GM21447 (cell line): Measurements from ENCODE around the gene LRRC39.

ENCODE experiments used
- ATAC-seq: cut with Tn5 transposase; IDR thresholded peaks from one replicate; pipeline ENCODE4 v1.9.1; 2021; ENCODE audit not compliant: unreplicated experiment

The LRRC39 gene

DNA sequence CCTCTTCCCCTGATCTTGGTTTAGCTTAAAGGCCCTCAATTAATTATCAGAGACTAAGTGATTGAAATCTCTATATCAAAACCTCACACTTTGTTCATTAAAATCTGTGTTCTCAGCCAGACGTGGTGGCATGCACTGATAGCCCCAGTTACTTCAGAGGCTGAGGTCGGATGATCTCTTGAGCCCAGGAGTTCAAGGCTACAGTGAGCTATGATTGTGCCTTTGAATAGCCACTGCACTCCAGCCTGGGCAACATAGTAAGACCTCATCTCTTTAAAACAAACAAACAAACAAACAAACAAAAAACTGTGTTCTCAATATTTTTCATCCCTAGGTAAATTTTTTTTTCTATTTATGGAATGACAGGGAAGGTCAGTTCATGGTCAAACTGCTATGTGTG lies 26.4 kb downstream of the LRRC39 start:
- ATAC-seq, result no peak

DNA sequence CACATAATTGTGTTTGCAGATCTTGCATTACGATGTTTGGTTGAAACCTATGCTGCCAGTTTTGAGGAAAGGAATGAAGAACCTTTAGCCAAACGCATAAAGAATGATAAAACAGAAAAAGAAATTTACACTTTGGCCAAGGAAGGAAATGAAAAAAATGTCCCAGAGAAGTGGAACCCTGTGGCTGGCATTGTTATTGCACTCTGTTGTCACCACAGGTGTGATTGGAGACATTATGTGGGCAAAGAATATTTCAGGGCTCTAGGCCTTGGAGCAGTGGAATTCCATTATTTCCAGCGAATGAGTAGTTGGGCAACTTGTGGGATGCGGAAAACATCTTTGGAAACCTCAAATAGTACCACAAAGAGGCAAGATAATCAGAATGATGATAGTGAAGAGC lies 30.2 kb downstream of the LRRC39 start:
- no peak for ATAC-seq

DNA sequence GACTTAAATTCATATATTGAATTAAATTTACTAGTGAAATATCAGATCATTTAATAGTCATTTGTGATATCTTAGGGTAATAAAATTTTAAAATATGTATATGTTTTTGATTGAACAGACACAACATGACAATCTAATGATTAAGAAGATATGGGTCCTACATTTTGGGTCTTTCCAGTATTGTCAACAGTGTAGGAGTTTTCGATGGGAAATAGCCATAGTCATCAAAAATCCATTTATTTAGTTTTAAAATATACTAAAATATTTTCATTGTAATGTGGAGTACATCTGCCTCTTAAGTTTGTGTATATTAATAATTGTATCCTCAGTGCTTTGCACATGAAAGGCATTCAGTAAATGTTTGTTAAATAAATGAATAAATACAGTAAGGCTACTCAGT lies 31.1 kb downstream of the LRRC39 start:
- no peak for ATAC-seq

DNA sequence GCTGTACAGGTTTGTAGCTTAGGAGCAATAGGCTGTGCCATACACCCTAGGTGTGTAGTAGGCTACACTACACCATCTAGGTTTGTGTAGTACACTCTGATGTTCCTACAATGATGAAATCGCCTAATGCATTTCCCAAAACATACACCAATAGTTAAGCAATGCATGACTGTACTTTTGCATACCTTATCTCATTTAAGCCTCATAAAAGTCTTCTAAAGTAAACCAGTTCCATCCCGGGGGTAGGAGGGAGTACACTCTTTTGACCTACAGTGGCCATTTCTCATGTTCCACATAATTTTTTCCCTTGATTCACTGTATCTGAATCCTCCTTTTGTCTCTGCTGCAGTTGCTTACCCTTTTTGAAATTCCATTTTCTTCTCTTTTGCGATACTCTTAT lies 32.9 kb downstream of the LRRC39 start:
- no peak for ATAC-seq

DNA sequence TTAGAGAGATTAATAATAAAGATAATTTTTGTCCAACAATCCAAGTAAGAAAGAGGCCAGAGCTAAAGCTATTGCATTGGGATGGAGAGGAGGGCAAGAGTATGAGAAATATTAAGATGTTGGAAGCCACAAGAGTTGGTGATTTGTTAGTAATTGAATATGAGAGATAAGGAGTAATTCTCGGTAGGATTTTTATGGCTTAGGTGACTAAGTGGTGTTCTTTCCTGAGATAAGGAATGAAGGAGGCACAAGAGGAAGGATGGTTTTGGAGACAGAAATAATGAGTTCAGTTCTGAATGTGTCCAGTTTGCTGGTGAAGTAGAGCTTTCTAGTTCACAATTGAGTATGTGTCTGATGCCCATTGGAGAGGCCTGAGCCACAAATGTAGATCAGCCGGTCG lies 35.7 kb downstream of the LRRC39 start:
- ATAC-seq, result no peak

DNA sequence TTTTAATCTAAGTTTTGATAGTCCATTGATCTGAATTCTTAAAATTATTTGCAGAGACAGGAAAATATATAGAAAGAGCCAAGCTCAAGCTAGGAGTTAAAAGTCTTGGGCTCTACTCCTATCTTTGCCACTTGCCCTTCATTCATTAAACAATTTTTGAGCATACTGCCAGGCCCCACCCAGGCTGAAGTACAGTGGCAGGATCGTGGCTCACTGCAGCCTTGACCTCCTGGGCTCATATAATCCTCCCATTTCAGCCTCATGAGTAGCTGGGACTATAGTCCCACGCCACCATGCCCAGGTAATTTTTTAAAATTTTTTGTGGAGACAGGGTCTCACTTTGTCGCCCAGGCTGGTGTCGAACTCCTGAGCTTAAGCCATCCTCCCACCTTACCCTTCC lies 36.9 kb downstream of the LRRC39 start:
- ATAC-seq, result no peak

DNA sequence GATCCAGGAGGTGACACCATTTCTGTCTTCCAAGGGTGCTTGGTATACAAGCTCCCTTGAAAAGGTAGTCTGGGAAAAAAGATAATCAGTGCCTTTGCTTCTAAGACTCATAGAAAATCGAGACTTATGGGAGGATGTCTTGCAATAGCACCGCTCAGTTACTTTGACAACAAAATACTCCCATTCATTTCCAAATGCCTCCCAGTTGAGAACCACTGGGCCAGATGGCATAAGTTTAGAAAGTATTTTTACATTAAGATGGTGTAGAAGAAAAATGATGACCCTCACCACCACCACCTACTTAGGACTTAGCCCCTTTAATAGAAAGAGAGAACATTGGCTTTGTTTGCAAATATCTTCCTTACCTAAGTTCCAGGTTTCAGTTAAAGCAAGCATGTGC lies 40.5 kb downstream of the LRRC39 start:
- ATAC-seq, result no peak

DNA sequence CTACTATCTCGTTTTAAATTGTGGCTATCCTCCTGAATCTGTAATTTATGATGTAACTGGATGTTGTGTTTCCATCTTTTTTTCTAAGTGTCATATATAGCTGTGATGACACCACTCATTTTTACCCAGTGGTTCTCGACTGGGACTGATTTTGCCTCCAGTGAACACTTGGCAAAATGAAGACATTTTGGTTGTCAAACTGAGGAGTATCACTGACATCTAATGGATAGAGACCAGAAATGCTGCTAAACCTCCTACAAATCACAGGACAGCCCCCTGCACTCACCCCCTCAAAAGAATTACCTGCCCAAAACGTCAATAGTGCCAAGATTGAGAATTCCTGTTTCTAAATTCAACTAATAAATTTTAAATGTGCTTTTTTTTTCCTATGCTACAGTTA lies 43.2 kb downstream of the LRRC39 start:
- no peak for ATAC-seq

DNA sequence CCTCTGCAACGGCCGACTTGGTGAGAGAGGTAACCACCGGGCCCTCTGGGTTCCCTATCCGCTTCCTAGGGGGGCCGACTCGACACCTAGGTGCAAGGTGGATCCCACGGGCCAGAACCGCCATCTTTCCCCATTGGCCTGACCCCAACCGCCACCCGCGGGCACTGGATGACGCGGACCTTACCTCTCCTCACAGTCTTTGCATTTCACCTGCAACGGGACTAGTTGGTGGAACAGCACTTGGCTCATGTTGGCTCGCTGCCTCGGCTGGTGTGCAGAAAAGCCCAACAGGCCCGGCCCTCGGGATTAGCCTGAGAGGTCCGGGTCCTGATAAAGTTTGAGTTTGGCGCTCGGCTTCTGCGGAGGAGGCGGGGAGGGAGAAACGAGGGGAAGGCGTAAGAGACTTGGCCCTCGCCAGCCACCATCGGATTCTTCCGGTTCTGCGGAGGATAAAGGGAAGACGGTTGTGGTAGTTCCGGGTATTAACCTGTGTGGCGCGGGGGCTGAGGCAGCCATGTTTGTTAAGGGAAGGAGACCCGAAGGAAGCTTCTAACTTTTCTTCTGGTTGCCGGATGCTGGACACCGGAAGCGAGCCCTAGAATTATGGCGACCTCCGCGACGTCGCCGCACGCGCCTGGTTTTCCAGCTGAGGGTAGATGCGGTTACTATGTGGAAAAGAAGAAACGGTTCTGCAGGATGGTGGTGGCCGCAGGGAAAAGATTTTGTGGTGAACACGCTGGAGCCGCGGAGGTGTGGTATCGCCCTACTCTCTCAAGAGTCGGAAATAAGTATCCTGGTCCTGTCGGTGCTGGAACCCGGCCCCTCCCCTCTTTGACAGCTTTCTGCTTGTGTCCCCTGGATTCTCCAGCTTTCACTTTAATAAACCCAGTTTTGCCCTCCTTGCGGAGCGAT lies 45.2 kb downstream of the LRRC39 start, which contains the start of the genes SASS6 and TRMT13:
TSS of gene SASS6 (minus strand) at position 365 of the 912 bp plus-strand sequence. CDS start at position 249, 116 bp downstream.
TSS of gene TRMT13 (plus strand) at position 598 of the 912 bp plus-strand sequence. CDS start at position 604, 6 bp downstream.
- peak; percentile 90 for ATAC-seq

DNA sequence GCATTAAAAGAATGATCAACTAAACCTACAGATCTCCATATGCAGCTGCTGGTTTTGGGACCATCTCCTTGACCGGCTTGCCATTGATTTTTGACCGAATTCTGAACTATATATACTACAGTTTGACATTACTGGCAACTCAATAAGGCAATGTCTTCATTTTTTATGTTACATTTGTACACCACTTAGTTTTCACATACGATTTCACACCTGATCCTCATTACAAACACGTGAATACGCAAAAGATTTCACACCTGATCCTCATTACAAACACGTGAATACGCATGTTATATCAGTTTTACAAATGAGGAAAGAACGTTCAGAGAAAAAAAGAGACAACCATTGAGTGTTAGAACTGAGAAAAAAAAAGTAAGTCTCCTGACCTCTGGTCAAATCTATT lies 46.4 kb downstream of the LRRC39 start:
- no peak for ATAC-seq

DNA sequence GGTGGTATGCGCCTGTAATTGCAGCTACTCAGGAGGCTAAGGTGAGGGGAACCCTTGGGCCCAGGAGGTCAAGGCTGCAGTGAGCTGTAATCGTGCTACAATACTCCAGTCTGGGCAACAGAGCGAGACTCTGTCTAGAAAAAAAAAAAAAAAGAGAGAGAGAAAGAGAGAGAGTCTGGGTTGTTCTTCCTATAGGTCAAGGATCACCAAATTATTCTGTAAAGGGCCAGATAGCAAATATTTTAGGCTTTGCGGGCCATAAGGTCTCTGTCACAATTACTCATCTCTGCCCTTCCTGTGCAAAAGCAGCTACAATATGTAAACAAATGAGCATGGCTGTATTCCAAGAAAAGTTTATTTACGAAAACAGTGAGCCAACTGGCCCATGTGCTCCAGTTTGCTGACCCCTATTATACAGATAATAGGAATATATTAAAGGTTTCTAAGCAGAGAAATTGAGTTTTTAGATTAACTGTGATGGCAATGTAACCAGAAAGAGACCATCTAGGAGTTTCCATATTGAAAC lies 47.4 kb downstream of the LRRC39 start:
- peak; percentile 23 for ATAC-seq

DNA sequence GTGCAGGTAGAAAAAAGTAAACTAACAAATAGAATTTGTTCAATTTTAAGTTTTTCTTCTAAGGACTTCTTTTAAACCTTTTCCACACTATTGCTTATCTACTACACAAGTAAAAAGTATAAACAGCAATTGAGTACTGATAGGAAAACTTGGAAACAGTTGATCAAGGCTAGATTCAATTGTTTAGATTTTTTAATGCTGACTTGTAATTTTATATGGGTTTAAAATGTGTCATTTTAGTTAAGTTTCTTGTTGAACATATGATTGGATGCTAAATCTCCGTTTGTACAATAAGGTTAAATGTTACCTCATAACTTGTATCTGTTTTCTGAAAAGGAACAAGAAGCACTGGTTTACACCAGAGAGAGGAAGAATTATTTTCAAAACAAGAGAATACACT lies 50.8 kb downstream of the LRRC39 start:
- ATAC-seq, result no peak

DNA sequence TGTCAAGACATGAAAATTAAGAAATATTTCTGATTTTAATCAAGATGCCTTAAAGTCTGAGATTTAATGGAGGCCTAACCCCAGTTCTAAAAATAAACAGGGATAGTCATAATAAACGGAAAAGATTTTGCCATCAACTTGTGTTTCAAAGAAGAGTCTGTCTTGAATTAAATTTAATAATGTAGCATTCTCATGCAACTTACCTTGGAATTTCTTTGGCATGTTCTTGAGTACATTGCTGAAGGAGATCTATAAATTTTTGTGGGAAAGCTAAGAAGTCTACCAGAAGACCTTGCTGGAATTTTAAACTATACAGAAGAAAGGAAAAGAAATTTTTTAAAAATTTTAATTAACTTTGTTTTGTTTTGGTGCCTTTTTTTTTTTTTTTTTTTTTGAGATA lies 55.9 kb downstream of the LRRC39 start:
- no peak for ATAC-seq

DNA sequence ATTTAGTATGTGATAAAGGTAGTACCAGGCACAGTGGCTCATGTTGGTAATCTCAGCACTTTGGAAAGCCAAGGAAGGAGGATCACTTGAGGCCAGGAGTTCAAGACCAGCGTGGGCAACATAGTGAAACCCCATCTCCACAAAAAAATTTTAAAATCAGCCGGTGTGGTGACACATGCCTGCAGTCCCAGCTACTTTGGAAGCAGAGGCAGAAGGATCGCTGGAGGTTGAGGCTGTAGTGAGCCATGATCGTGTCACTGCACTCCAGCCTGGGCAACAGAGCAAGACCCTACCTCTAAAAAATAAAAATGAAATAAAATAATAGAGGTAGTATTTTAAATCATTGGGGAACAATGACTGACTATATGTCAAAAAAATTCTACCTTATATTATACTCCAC lies 62.5 kb downstream of the LRRC39 start:
- no peak for ATAC-seq

DNA sequence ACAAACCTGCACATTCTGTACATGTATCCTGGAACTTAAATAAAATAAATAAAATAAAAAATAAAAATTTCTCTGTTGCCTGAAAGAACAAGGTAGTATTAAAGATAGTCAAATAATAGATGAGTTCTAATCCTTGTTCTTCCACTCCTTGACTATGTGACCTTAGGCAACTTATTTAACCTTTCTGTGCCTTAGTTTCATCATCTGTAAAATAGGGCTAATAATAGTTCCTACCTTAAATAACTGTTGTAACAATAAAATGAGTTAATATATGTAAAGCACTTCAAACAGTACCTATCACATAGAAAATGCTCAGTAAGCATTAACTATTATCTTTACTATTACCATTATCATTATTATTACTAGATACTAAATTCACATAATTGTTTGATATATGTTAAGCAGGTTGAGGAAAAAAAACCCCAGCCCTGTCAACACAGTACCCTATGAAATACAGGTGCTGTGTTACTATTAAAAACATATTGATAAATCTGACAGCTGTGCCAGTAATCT lies 68.4 kb downstream of the LRRC39 start:
- no peak for ATAC-seq

DNA sequence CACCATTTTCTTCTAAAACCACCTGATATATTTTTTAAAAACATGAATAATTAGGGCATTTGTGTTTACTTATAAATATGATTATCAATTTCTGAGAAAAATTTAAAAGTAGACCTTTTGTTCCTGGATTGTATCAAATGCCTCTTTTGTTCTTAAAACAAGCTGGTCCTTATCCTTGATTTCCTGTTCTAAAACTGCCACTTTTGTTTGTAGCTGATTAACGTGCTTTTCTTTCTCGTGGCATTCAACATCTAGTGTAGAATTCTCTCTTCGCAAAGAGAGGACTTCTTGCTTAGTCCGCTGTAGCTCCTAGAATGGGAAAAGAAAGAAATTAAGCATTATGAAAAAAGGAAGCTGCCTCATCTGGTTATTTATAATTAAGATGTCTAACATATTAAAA lies 70.4 kb downstream of the LRRC39 start:
- no peak for ATAC-seq

DNA sequence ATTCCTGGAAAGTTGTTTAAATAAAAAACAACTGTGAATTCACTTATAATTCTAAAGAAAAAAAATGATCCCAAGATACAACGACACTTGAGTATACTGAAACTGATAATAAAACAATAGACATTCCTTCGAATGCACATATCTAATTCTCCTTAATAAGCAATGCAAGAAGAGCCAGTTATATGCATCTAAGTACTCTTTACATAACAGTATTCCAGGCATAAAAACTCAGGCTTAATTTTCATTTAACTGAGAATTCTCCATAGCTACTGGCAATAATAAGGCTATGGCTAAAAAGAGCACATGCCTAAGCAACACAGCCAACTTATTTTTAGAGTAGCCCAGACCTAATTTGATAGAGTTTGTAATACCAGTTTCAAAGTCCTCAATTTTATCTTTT lies 76.5 kb downstream of the LRRC39 start:
- no peak for ATAC-seq

DNA sequence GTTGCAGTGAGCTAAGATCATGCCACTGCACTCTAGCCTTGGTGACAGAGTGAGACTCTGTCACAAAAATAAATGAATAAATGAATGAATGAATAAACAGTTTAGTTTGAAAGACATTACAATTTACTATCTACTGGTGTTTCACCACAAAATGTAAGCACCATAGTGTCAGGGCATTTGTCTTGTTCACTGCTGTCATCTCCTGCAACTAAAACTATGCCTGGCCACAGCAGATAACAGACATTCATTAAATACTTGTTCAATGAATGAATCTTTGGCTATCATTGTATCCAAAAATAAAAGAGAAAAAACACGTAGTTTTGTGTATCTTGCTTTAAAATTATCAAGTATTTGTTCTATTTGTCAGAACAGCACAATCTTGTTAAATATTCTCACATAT lies 77.9 kb downstream of the LRRC39 start:
- no peak for ATAC-seq
